Adrenal gland (tissue), 12 donors: Measurements from ENCODE around the gene TMEM132C. TPM values are rescaled to one million over a fixed set of nuclear protein-coding genes. Genes with fewer than 3 reads are reported as not detected.
A peak's percentile ranks its signal among the peaks of the same experiment; 100 is the strongest.

Source experiments
- DNase-seq, 7 donors: peaks; one replicate each; pipeline ENCODE4 v3.0.0-alpha.2; 2019 to 2020
- H3K27ac ChIP-seq, 5 donors: fragments of 200-600 bp; sonication (generic) in 4 of 5; 1 replicate in 3 of 5; 2 replicates in 2 of 5; pipeline versions ENCODE4 v1.5.1 to v1.8.0; 2016 to 2020; ENCODE audit warnings: mild to moderate bottlenecking in 1 of 5
- H3K27me3 ChIP-seq: fragments of 200-600 bp; 2 replicates; pipeline ENCODE4 v1.8.0; 2021
- H3K36me3 ChIP-seq, 2 donors: fragments of 200-600 bp; replicated peaks in 1 of 2; 1 replicate in 1 of 2; 2 replicates in 1 of 2; pipeline versions ENCODE4 v1.5.1 to v1.8.0; 2018 to 2022
- H3K4me1 ChIP-seq, 2 donors: fragments of 200-600 bp; replicated peaks in 1 of 2; 1 replicate in 1 of 2; 2 replicates in 1 of 2; pipeline versions ENCODE4 v1.5.1 to v1.8.0; 2018 to 2021
- H3K4me3 ChIP-seq, 4 donors: fragments of 200-600 bp; sonication (generic) in 3 of 4; one replicate each; pipeline ENCODE4 v1.5.1; 2016 to 2018
- H3K9me3 ChIP-seq, 3 donors: fragments of 200-600 bp; sonication (generic) in 1 of 3; replicated peaks in 1 of 3; 1 replicate in 2 of 3; 2 replicates in 1 of 3; pipeline versions ENCODE4 v1.5.1 to v1.8.0; 2016 to 2021
- CTCF ChIP-seq, 6 experiments: fragments of 450-650 bp in 4 of 6; fragments of 200-600 bp in 2 of 6; sonication (generic) in 1 of 6; IDR thresholded peaks; 1 replicate in 5 of 6; 2 replicates in 1 of 6; pipeline versions ENCODE4 v1.5.1 to v1.8.0; 2016 to 2021; ENCODE audit warnings: antibody characterized with exemption in 6 of 6, mild to moderate bottlenecking in 2 of 6, moderate library complexity in 1 of 6
- POLR2A ChIP-seq, 2 donors: fragments of 450-650 bp; IDR thresholded peaks; one replicate each; pipeline ENCODE4 v1.6.1; 2017; ENCODE audit warnings: antibody characterized with exemption in 2 of 2, mild to moderate bottlenecking in 2 of 2, moderate library complexity in 1 of 2
- WGBS, 4 donors: extraction: QIAGEN DNeasy Blood & Tissue Kit in 2 of 4; methylation state at CpG; one replicate each; pipeline versions ENCODE4 v1.1.5 to v1.1.7; 2013 to 2017; 5-methylcytosine and 5-hydroxymethylcytosine counted together
- intact Hi-C, 2 donors: fragments of 100-400 bp; cut with DNase I; formaldehyde crosslinking; loops; one replicate each; pipeline versions ENCODE4 v1.14.1 to v1.15.0; 2022 to 2023
- polyA plus RNA-seq, 3 donors: library from polyadenylated mRNA; stranded (reverse); fragments of 200-250 nt in 2 of 3; fragments of 350-450 nt in 1 of 3; fragmentation: Illumina TruSeq in 1 of 3; extraction: RNeasy Lipid Tissue Mini Kit (QIAGEN cat#74804) in 1 of 3; gene quantifications; one replicate each; pipeline ENCODE4 v1.2.3, GENCODE V29; 2013 to 2014
- total RNA-seq, 9 donors: library from RNA; depleted of rRNA in 4 of 9; stranded (reverse); fragments of >200 nt in 4 of 9; fragments of 120-200 nt in 1 of 9; fragmentation: NEBNext Ultra II Directional in 1 of 9; extraction: Animal tissue kit (Norgen Biotek cat#: 25700) in 1 of 9; gene quantifications; one replicate each; pipeline versions ENCODE4 v1.1.0 to v1.2.4, GENCODE V29; 2013 to 2023
- donor health status: healthy with polysubstance abuse.
- donor health status: Bipolar disorder and iron deficiency.
- donor health status: DM: yes; HTN: yes; CAD: no.
- donor health status: DM: no; HTN: no; CAD: no.
- donor health status: DM: no; HTN: no; CAD: no.
- donor health status: DM: yes; HTN: yes; CAD: no.

Gene TMEM132C
- total and polyA plus RNA-seq, 12 donors: 1.2 to 4.2 (median 2.5) TPM

- intact Hi-C loops: no loop called here
- H3K4me3 ChIP-seq: no peak overlapping the region
- DNase-seq: peak in 1 of 7 donors; percentile 2
These were observed 344.8 kb downstream of the TMEM132C start for GRCh38 chr12:128611736-128612135.

GRCh38 chr12:128612150-128612850 is 345.3 kb downstream of the TMEM132C start:
- TF ChIP-seq CTCF (IDR thresholded peaks at IDR 0.05) (no peak), POLR2A (IDR thresholded peaks at IDR 0.05) (no peak)
- DNase-seq: peak in 1 of 7 donors; percentile 14
- intact Hi-C loops: no loop called here
- WGBS, 4 donors: 40 to 62% (median 54%) methylated on average over 8 of the region's 8 CpGs
- no peak overlapping the region for H3K27ac ChIP-seq
- H3K9me3 ChIP-seq: no peaks in the 10 kb centered on the region
- H3K27me3 ChIP-seq: no peaks in the 10 kb centered on the region
- no peak overlapping the region for H3K4me3 ChIP-seq
- H3K36me3 ChIP-seq: no peaks in the 10 kb centered on the region
- H3K4me1 ChIP-seq: no peaks in the 10 kb centered on the region

More at GRCh38 chr12:128611736-128612135, 344.8 kb downstream of the TMEM132C start:
- TF ChIP-seq CTCF (IDR thresholded peaks at IDR 0.05) (no peak), POLR2A (IDR thresholded peaks at IDR 0.05) (no peak)
- Histone ChIP-seq H3K27ac (no peak overlapping the region), H3K36me3 (no peaks in the 10 kb centered on the region), H3K9me3 (no peaks in the 10 kb centered on the region), H3K4me1 (no peaks in the 10 kb centered on the region), H3K27me3 (no peaks in the 10 kb centered on the region)
- 50 to 60% (median 50%) methylated on average over 6 of the region's 6 CpGs for WGBS, 4 donors

- no peak overlapping the region for H3K27ac ChIP-seq
- H3K4me3 ChIP-seq: no peak overlapping the region
- no peaks in the 10 kb centered on the region for H3K4me1 ChIP-seq
- H3K27me3 ChIP-seq: no peaks in the 10 kb centered on the region
- WGBS, 4 donors: 75 to 79% (median 76%) methylated on average over 5 to 6 of the region's 6 CpGs
- TF ChIP-seq POLR2A (IDR thresholded peaks at IDR 0.05): no peak
- no peak for TF ChIP-seq CTCF (IDR thresholded peaks at IDR 0.05)
- no peaks in the 10 kb centered on the region for H3K36me3 ChIP-seq
- no peak for DNase-seq
- no peaks in the 10 kb centered on the region for H3K9me3 ChIP-seq
- intact Hi-C loops: no loop called here
These were observed 347.0 kb downstream of the TMEM132C start for GRCh38 chr12:128613837-128614590.

GRCh38 chr12:128617304-128617833 is 350.4 kb downstream of the TMEM132C start:
- no peak overlapping the region for H3K4me3 ChIP-seq
- WGBS, 4 donors: 83 to 100% (median 92%) methylated on average over 2 of the region's 2 CpGs
- TF ChIP-seq CTCF (IDR thresholded peaks at IDR 0.05): no peak
- TF ChIP-seq POLR2A (IDR thresholded peaks at IDR 0.05): no peak
- H3K36me3 ChIP-seq: no peaks in the 10 kb centered on the region
- DNase-seq: no peak
- H3K27ac ChIP-seq: no peak overlapping the region
- H3K9me3 ChIP-seq: no peaks in the 10 kb centered on the region
- intact Hi-C loops: no loop called here
- H3K4me1 ChIP-seq: no peaks in the 10 kb centered on the region
- H3K27me3 ChIP-seq: no peaks in the 10 kb centered on the region
